ENCODE data around the gene TAF15.

- no peak for TF ChIP-seq CTCF (conservative IDR thresholded peaks at IDR 0.05 in 1 of 2, IDR thresholded peaks at IDR 0.05 in 1 of 2; ENCODE audit: low read depth in 1 of 2, low read length in 2 of 2)
- TF ChIP-seq EZH2 (IDR thresholded peaks at IDR 0.05; ENCODE audit: low read length, missing control alignments), result no peak
Measured at GRCh38 chr17:35877345-35878029, 68.2 kb downstream of the TAF15 start.
